ENCODE results near the gene RCOR3.

DNA sequence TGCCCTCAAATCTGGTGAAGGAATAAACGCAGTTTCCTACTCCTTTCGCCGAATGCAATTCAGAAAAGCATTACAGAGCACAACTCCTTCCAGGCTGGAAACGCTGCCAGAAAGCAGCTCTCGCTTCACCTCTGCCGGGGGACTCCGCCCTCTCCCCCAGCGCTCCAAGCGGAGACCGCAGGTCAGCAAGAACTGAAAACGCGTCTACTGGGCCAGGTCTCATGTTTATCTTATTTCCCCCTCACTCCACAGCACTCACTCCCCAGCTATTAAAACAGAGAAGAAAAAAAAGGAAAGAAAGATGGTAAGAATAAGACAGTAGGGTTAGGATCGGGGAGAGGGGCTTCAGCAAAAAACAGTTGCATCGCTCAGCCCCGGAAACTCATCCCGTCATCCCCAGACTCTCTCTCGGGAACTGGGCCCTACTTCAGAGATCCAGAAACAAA, 833 bp upstream of the RCOR3 start:
- TF ChIP-seq SUZ12 (IDR thresholded peaks at IDR 0.05; ENCODE audit: extremely low read depth, insufficient read depth, insufficient read length) (no peak), YY1 (IDR thresholded peaks at IDR 0.05; ENCODE audit: insufficient read depth, insufficient read length) (no peak)
